ENCODE data around the gene KCNS3. TPM values are rescaled to one million over a fixed set of nuclear protein-coding genes. Genes with fewer than 3 reads are reported as not detected.

Gene KCNS3
- total and polyA plus RNA-seq, 9 of the 15 experiments (the other 6 are each of a cell fraction or from before 2014, with no cell fraction given), result 0.01 to 0.75 (median 0.25) TPM

GRCh38 chr2:17850151-17850550 lies 28.3 kb upstream of the KCNS3 start (continued):
- TF ChIP-seq ELF4 (CRISPR knock-in tag; IDR thresholded peaks at IDR 0.05), result no peak
- no peak for TF ChIP-seq ZKSCAN3 (CRISPR knock-in tag; IDR thresholded peaks at IDR 0.05)
- no peak for TF ChIP-seq BACH1 (tag; IDR thresholded peaks at IDR 0.05)
- TF ChIP-seq HBP1 (CRISPR knock-in tag; IDR thresholded peaks at IDR 0.05), result no peak
- no peak for TF ChIP-seq SIN3A (IDR thresholded peaks at IDR 0.05; ENCODE audit: borderline replicate concordance in 2 of 2, control insufficient read depth in 1 of 2, low read depth in 2 of 2, low read length in 2 of 2)
- no peak for TF ChIP-seq POLR2AphosphoS5 (IDR thresholded peaks at IDR 0.05; ENCODE audit: control insufficient read depth, insufficient read depth, low read depth, low read length)

- in situ Hi-C loops (cut with MboI), result loop anchor here (5.0 to 10.0 kb wide), 2 partner anchors 333 to 530 kb away; no protein-coding TSS in a partner anchor
- TF ChIP-seq, protein P1, sequence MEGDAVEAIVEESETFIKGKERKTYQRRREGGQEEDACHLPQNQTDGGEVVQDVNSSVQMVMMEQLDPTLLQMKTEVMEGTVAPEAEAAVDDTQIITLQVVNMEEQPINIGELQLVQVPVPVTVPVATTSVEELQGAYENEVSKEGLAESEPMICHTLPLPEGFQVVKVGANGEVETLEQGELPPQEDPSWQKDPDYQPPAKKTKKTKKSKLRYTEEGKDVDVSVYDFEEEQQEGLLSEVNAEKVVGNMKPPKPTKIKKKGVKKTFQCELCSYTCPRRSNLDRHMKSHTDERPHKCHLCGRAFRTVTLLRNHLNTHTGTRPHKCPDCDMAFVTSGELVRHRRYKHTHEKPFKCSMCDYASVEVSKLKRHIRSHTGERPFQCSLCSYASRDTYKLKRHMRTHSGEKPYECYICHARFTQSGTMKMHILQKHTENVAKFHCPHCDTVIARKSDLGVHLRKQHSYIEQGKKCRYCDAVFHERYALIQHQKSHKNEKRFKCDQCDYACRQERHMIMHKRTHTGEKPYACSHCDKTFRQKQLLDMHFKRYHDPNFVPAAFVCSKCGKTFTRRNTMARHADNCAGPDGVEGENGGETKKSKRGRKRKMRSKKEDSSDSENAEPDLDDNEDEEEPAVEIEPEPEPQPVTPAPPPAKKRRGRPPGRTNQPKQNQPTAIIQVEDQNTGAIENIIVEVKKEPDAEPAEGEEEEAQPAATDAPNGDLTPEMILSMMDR (IDR thresholded peaks at IDR 0.05 in 2 of 3, conservative IDR thresholded peaks at IDR 0.05 in 1 of 3; ENCODE audit: insufficient read depth in 2 of 3, low read depth in 1 of 3, low read length in 3 of 3), result peak; percentile 72 to 86 (median 86)
- TF ChIP-seq STAT5B (CRISPR knock-in tag; IDR thresholded peaks at IDR 0.05) (no peak), MXD1 (CRISPR knock-in tag; IDR thresholded peaks at IDR 0.05; ENCODE audit: borderline replicate concordance, poor library complexity, severe bottlenecking) (no peak), RAD21 (CRISPR knock-in tag; conservative IDR thresholded peaks at IDR 0.05 in 1 of 2, IDR thresholded peaks at IDR 0.05 in 1 of 2) (peak; percentile 89 to 93)
- TF ChIP-seq, protein P2, sequence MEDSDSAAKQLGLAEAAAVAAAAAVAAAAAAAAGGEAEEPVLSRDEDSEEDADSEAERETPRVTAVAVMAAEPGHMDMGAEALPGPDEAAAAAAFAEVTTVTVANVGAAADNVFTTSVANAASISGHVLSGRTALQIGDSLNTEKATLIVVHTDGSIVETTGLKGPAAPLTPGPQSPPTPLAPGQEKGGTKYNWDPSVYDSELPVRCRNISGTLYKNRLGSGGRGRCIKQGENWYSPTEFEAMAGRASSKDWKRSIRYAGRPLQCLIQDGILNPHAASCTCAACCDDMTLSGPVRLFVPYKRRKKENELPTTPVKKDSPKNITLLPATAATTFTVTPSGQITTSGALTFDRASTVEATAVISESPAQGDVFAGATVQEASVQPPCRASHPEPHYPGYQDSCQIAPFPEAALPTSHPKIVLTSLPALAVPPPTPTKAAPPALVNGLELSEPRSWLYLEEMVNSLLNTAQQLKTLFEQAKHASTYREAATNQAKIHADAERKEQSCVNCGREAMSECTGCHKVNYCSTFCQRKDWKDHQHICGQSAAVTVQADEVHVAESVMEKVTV (CRISPR knock-in tag; IDR thresholded peaks at IDR 0.05), result peak; percentile 78
These were observed 26.5 kb upstream of the KCNS3 start for GRCh38 chr2:17851731-17852585.

More at GRCh38 chr2:17851731-17852585, 26.5 kb upstream of the KCNS3 start:
- Histone ChIP-seq H4K20me1 (replicated peaks; ENCODE audit: control insufficient read depth, insufficient read depth, low read length) (no peaks in the 10 kb centered on the region), H3K79me2 (ENCODE audit: control insufficient read depth, insufficient read depth, low read length) (no peaks in the 10 kb centered on the region), H3K9ac (ENCODE audit: insufficient read depth in 1 of 2, low read depth in 2 of 2, low read length in 2 of 2) (no peak overlapping the region), H2AFZ (ENCODE audit: low read depth, low read length) (peak overlapping the region; percentile 53; the same call in 1 of the 2 replicates), H3K36me3 (ENCODE audit: control insufficient read depth, insufficient read depth, low read length) (no peaks in the 10 kb centered on the region), H3K9me1 (ENCODE audit: control insufficient read depth, insufficient read depth, low read length) (no peaks in the 10 kb centered on the region), H3K27ac (ENCODE audit: extremely low read depth, low read depth, low read length) (no peak overlapping the region), H3K9me3 (replicated peaks; ENCODE audit: control insufficient read depth, insufficient read depth, low read depth, low read length) (no peaks in the 10 kb centered on the region), H3K4me1 (replicated peaks in 1 of 2; ENCODE audit: control insufficient read depth in 2 of 2, insufficient read depth in 2 of 2, low read length in 2 of 2) (no peaks in the 10 kb centered on the region), H3K27me3 (ENCODE audit: control insufficient read depth in 2 of 2, insufficient read depth in 2 of 2, low read length in 2 of 2) (no peaks in the 10 kb centered on the region), H3K4me2 (ENCODE audit: insufficient read depth, low read length) (no peak overlapping the region), H3K4me3 (no peak overlapping the region)
- BruUV-seq (replicated peaks), result no TSS peak
- ATAC-seq (peak; percentile 88), FAIRE-seq (peak; percentile 67), DNase-seq (ENCODE audit: extremely low read depth in 1 of 4, low spot score in 3 of 4) (peak; percentile 53 to 58 (median 56))
- ChIA-PET POLR2A (no interaction called here), CTCF (ENCODE audit: low intra/inter-chr PET ratio) (interaction anchor here (0.9 to 1.4 kb wide), 3 partner anchors 298 to 526 kb away, joined by 3 to 13 read pairs (median 10); no protein-coding TSS in a partner anchor)
- intact Hi-C loops (cut with micrococcal nuclease), result loop anchor here (1.0 kb wide), 4 partner anchors 66 to 526 kb away; no protein-coding TSS in a partner anchor
- WGBS (ENCODE audit: insufficient coverage, low coverage, missing lambda C conversion rate), result under 1% methylated on average over 9 of the region's 9 CpGs
